PC-3 (cell line): ENCODE data around the gene TMEM86B. TPM values are rescaled to one million over a fixed set of nuclear protein-coding genes. Genes with fewer than 3 reads are reported as not detected.
A peak's percentile ranks its signal among the peaks of the same experiment; 100 is the strongest.

Source experiments
- ATAC-seq: fragments of 200-7000 bp; cut with Tn5 transposase; 2 replicates; pipeline ENCODE4 v1.9.1; 2020; ENCODE audit warnings: mild to moderate bottlenecking, moderate library complexity
- BruUV-seq: library from RNA; stranded (reverse); fragments of 400-500 nt; replicated peaks from 2 replicates; lab custom pipeline; 2021; lab: Mats Ljungman, UMichigan
- CTCF ChIA-PET: fragments of 300-600 bp; sonication (Branson Sonifier 250); formaldehyde crosslinking; loops from one replicate; lab custom pipeline; 2022; ENCODE audit warnings: antibody characterized with exemption; lab: Charles Lee
- POLR2A ChIA-PET: fragments of 300-600 bp; sonication (Branson Sonifier 250); formaldehyde crosslinking; loops from one replicate; lab custom pipeline; 2022; ENCODE audit warnings: antibody characterized with exemption; ENCODE audit not compliant: unreplicated experiment; lab: Charles Lee
- DNase-seq: peaks from one replicate; pipeline ENCODE4 v3.0.0-alpha.2; 2015
- H2AFZ ChIP-seq: fragments of 300-600 bp; sonication (generic); 2 replicates; pipeline ENCODE4 v1.6.0; 2016; ENCODE audit warnings: antibody characterized with exemption, low read length
- H3F3A ChIP-seq: fragments of 300-600 bp; sonication (generic); one replicate; pipeline ENCODE4 v1.6.0; 2017; ENCODE audit warnings: antibody characterized with exemption, low read length, control low read depth, mild to moderate bottlenecking; ENCODE audit not compliant: unreplicated experiment
- H3K27ac ChIP-seq: fragments of 300-600 bp; sonication (generic); 2 replicates; pipeline ENCODE4 v1.5.1; 2016; ENCODE audit warnings: mild to moderate bottlenecking, low read length
- H3K27me3 ChIP-seq: fragments of 300-600 bp; sonication (generic); 2 replicates; pipeline ENCODE4 v1.6.1; 2016; ENCODE audit warnings: low read length, mixed read lengths
- H3K36me3 ChIP-seq: fragments of 300-600 bp; sonication (generic); 2 replicates; pipeline ENCODE4 v1.6.1; 2016; ENCODE audit warnings: low read depth, mixed run types, low read length, mixed read lengths
- H3K4me1 ChIP-seq: fragments of 300-600 bp; sonication (generic); 2 replicates; pipeline ENCODE4 v1.5.1; 2016; ENCODE audit warnings: low read length; ENCODE audit not compliant: insufficient read depth
- H3K4me2 ChIP-seq: fragments of 300-600 bp; sonication (generic); 2 replicates; pipeline ENCODE4 v1.6.0; 2016; ENCODE audit warnings: low read length
- H3K4me3 ChIP-seq: fragments of 300-600 bp; sonication (generic); 2 replicates; pipeline ENCODE4 v1.5.1; 2016; ENCODE audit warnings: mild to moderate bottlenecking, low read length, mixed read lengths
- H3K79me2 ChIP-seq: fragments of 300-600 bp; sonication (generic); 2 replicates; pipeline ENCODE4 v1.6.1; 2017; ENCODE audit warnings: low read length, mixed read lengths
- H3K9ac ChIP-seq: fragments of 300-600 bp; sonication (generic); 2 replicates; pipeline ENCODE4 v1.6.0; 2016; ENCODE audit warnings: mild to moderate bottlenecking, low read length
- H3K9me2 ChIP-seq: fragments of 300-600 bp; sonication (generic); replicated peaks from 2 replicates; pipeline ENCODE4 v1.6.1; 2016; ENCODE audit warnings: mixed run types, low read length, mixed read lengths
- H3K9me3 ChIP-seq: fragments of 300-600 bp; sonication (generic); 2 replicates; pipeline ENCODE4 v1.6.1; 2016; ENCODE audit warnings: low read length, mixed read lengths
- H4K20me1 ChIP-seq: fragments of 300-600 bp; sonication (generic); 2 replicates; pipeline ENCODE4 v1.6.1; 2016; ENCODE audit warnings: low read length, mixed read lengths
- CTCF ChIP-seq: fragments of 300-600 bp; sonication (generic); conservative IDR thresholded peaks from 2 replicates; pipeline ENCODE4 v1.5.1; 2017; ENCODE audit warnings: antibody characterized with exemption, low read depth, mild to moderate bottlenecking, low read length
- EZH2 ChIP-seq: fragments of 300-600 bp; sonication (generic); IDR thresholded peaks from one replicate; pipeline ENCODE4 v1.6.1; 2017; ENCODE audit warnings: antibody characterized with exemption, mild to moderate bottlenecking, low read length; ENCODE audit not compliant: unreplicated experiment
- EZH2phosphoT487 ChIP-seq: fragments of 300-600 bp; sonication (generic); IDR thresholded peaks from 2 replicates; pipeline ENCODE4 v1.6.1; 2018; ENCODE audit warnings: mild to moderate bottlenecking, antibody characterized with exemption, low read length, borderline replicate concordance
- intact Hi-C: fragments of 100-400 bp; cut with micrococcal nuclease; formaldehyde crosslinking; loops from 2 replicates; pipeline ENCODE4 v1.9.0; 2023
- microRNA-seq: library from miRNA; unstranded; fragments of <30 nt; microRNA quantifications from one replicate; pipeline ENCODE4 v1.1.0, GENCODE V29; 2020; ENCODE audit not compliant: unreplicated experiment
- total RNA-seq: library from RNA; depleted of rRNA; stranded (reverse); fragments of >200 nt; gene quantifications from 2 replicates; pipeline ENCODE4 v1.2.3, GENCODE V29; 2014; rRNA removed

Gene TMEM86B
- total RNA-seq, 1 experiment from 2014 or later, result 11.8 TPM

GRCh38 chr19:55178781-55179599 lies 49.6 kb downstream of the TMEM86B start:
- Histone ChIP-seq H3K4me1 (peaks cover 9% of the 10 kb centered on the region), H4K20me1 (no peaks in the 10 kb centered on the region), H2AFZ (no peak overlapping the region), H3K4me3 (no peak overlapping the region), H3K9me3 (no peaks in the 10 kb centered on the region), H3K9ac (no peak overlapping the region), H3F3A (no peaks in the 10 kb centered on the region), H3K4me2 (peak overlapping the region; percentile 57), H3K9me2 (no peaks in the 10 kb centered on the region), H3K36me3 (no peaks in the 10 kb centered on the region), H3K27ac (no peak overlapping the region), H3K79me2 (no peaks in the 10 kb centered on the region), H3K27me3 (peaks cover 22% of the 10 kb centered on the region)
- ATAC-seq (peak; percentile 58), DNase-seq (peak; percentile 64)
- BruUV-seq, result no TSS peak
- intact Hi-C loops, result no loop called here
- CTCF ChIA-PET, result no interaction called here
- POLR2A ChIA-PET, result interaction anchor here (0.6 kb wide), 1 partner anchor 12 kb away, joined by 5 read pairs; no protein-coding TSS in a partner anchor
- TF ChIP-seq CTCF (no peak), EZH2 (no peak), EZH2phosphoT487 (no peak)

Small RNA genes lying within 50 kb of the gene (microRNA-seq; reads per million reads assigned to microRNA genes)
- 3.8 reads per million, percentile 15 among the genes with 10 or more reads in this experiment for gene MIR6802
- 5.0 reads per million, percentile 22 among the genes with 10 or more reads in this experiment for gene MIR6803
- gene MIR6804, result 1.8 reads per million

Other genes starting within 250 kb of the TMEM86B start
- 0.58 TPM in 1 of 2 replicates, not detected in the other for gene GP6, start 190.5 kb downstream of the TMEM86B start, total RNA-seq
- 80.4 and 85.7 TPM in 2 replicates for gene RDH13, start 165.6 kb downstream of the TMEM86B start, total RNA-seq
- 75.3 and 75.8 TPM in 2 replicates for gene EPS8L1, start 152.9 kb downstream of the TMEM86B start, total RNA-seq
- 136 and 180 TPM in 2 replicates for gene PPP1R12C, start 111.1 kb downstream of the TMEM86B start, total RNA-seq
- gene TNNT1, start 79.6 kb downstream of the TMEM86B start, total RNA-seq, result 266 and 317 TPM in 2 replicates
- gene TNNI3, start 71.0 kb downstream of the TMEM86B start, total RNA-seq, result 32.4 and 40.1 TPM in 2 replicates
- 30.0 and 45.7 TPM in 2 replicates for gene DNAAF3, start 62.1 kb downstream of the TMEM86B start, total RNA-seq
- gene SYT5, start 48.5 kb downstream of the TMEM86B start, total RNA-seq, result 0.40 and 2.5 TPM in 2 replicates
- gene PTPRH, start 19.3 kb downstream of the TMEM86B start, total RNA-seq, result 8.1 and 10.9 TPM in 2 replicates
- 159 and 221 TPM in 2 replicates for gene PPP6R1, start 30.3 kb upstream of the TMEM86B start, total RNA-seq
- gene HSPBP1, start 51.3 kb upstream of the TMEM86B start, total RNA-seq, result 122 and 148 TPM in 2 replicates
- gene BRSK1, start 55.2 kb upstream of the TMEM86B start, total RNA-seq, result 5.1 and 8.7 TPM in 2 replicates
- not detected in 2 replicates for gene TMEM150B, start 96.6 kb upstream of the TMEM86B start, total RNA-seq
- 21.9 and 36.6 TPM in 2 replicates for gene KMT5C, start 111.1 kb upstream of the TMEM86B start, total RNA-seq
- 0.80 and 2.4 TPM in 2 replicates for gene COX6B2, start 126.0 kb upstream of the TMEM86B start, total RNA-seq
- gene GARIN5B, start 134.5 kb upstream of the TMEM86B start, total RNA-seq, result not detected in 2 replicates
- gene IL11, start 141.7 kb upstream of the TMEM86B start, total RNA-seq, result 7.5 and 10.7 TPM in 2 replicates
- not detected in 2 replicates for gene TMEM190, start 148.1 kb upstream of the TMEM86B start, total RNA-seq
- 22.1 and 22.8 TPM in 2 replicates for gene TMEM238, start 155.5 kb upstream of the TMEM86B start, total RNA-seq
- gene RPL28, start 157.2 kb upstream of the TMEM86B start, total RNA-seq, result 550 and 836 TPM in 2 replicates
- 2,068 and 2,245 TPM in 2 replicates for gene UBE2S, start 179.0 kb upstream of the TMEM86B start, total RNA-seq
- gene SHISA7, start 214.5 kb upstream of the TMEM86B start, total RNA-seq, result not detected in 2 replicates
- 251 and 270 TPM in 2 replicates for gene ISOC2, start 232.9 kb upstream of the TMEM86B start, total RNA-seq
- not detected in 2 replicates for gene C19orf85, start 236.0 kb upstream of the TMEM86B start, total RNA-seq
- gene ZNF628, start 247.9 kb upstream of the TMEM86B start, total RNA-seq, result 11.8 and 24.2 TPM in 2 replicates